Stimulated activated CD4-positive, alpha-beta T cell treated with anti-CD3 and anti-CD28 coated beads, Interleukin-4, amount 100 ng/mL, for 4 hours (primary cell): ENCODE results near the gene SFXN5.
A peak's percentile ranks its signal among the peaks of the same experiment; 100 is the strongest.
"Not testable (repeated sequence)": the region's sequence is repeated elsewhere in the genome, so short reads cannot be mapped to it uniquely, and the experiment has no call there.

Experiments used
- DNase-seq, 2 experiments: peaks; one replicate each; pipeline ENCODE4 v3.0.0-alpha.2; 2020

The SFXN5 gene

DNA sequence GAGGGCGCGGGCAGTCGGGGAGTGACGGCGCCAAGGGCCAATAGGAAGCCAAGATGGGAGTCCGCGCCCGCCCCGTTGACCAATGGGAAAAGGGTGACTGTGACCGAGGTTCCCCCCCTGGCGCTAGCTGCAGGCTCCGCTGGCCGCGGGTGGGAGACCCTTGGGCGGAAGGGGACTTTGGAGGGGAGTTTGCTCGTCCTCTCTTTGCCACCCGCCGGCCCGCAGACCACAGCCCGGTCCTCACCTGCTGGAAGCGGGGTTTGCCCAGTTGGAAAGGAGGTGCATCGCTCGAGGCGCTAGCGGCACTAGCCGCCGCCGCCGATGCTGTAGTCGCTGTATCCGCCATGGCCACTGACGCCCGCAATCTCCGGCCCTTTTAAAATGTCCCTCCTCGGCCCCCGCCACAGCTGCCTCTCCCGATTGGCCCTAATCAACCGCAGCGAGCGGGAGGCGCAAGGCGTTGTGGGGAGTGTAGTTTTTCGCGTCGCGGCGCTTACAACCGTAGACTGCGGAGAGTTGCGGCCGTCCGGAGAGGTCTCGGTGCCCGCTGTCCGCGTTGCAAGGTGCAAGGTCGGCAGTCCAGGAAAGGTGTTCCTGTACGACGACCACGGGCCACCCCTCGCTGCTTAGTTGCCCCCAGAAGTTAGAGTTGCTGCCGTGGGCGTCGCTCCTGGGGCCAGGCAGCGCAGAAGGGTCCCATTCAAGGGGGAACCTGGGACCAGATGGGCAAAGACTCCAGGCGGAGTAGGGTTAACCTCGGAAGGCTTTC, at the start of gene SFXN5:
Gene SFXN5, minus strand, starts transcription at position 353 of the 769 bp plus-strand sequence. Its CDS starts 7 bp downstream, at position 346.
- DNase-seq: peak; percentile 88 to 97

GRCh38 chr2:73119611-73120239, 48.2 kb upstream of the SFXN5 start:
- not testable (repeated sequence) for DNase-seq

DNA sequence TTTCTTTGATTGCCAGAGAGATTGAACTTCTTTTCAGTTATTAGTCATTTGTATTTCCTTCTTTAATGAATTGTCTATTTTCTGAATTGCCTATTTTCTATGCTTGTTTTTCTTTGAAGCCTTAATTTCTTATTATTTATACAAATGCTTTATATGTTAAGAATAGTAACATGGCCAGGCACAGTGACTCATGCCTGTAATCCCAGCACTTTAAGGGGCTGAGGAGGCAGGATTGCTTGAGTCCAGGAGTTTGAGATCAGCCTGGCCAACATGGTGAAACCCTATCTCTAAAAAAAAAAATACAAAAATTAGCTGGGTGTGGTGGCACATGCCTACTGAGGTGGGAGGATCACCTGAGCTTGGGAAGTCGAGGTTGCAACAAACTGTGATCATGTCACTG, 45.9 kb upstream of the SFXN5 start:
- no peak for DNase-seq

DNA sequence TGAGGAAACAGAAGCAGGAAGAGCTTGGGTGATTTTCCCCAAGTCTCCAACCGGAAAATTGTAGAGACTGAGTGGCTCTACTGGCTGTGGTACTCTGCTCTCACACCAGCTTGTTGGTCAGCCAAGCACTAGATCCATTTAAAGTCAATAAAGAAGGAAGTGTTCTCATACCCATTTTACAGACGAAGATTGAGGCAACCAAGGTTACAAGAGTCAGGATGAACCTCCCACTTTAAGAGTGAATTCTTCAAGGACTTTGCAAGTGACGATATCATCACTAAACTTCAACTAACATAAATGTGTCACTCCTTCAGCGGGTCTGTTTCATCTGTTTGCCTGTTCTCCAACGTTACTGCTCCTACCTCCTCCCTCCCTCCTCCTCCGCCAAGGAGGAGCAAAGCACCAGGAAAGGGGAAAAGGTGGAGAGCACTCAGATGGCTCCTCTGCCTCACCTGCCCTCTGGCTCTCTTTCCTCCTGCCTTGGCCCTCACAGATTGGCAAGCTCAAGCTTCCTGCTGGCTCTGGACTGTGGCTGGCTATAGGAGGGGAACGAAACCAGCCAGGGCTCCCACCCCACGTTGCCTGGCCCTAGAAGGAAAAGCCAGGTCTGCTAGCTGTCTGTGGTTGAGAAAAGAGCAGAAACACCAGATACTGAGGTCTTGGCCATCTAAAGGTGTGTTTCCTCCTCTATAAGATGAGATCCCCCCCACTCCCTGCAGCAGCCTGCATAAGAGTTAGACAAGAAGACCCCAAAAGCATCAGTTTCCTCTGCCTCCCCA, 44.9 kb upstream of the SFXN5 start:
- DNase-seq: no peak

DNA sequence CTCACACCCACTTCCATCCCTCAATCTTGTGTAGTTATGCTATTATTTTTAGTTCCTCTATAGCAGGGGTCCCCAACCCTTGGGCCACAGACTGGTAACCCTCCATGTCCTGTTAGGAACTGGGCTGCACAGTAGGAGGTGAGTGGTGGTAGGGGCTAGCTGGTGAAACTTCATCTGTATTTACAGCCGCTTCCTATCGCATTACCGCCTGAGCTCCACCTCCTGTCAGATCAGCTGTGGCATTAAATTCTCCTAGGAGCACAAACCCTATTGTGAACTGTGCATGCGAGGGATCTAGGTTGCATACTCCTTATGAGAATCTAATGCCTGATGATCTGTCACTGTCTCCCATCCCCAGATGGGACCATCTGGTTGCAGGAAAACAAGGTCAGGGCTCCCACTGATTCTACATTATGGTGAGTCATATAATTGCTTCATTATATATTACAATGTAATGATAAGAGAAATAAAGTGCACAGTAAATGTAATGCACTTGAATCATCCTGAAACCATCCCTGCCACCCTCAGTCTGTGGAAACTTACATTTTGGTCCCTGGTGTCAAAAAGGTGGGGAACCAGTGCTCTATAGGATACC, 42.9 kb upstream of the SFXN5 start:
- DNase-seq: no peak

- DNase-seq: peak; percentile 77 to 82
Measured at GRCh38 chr2:73112913-73113854, 41.7 kb upstream of the SFXN5 start, which contains the start of gene RAB11FIP5. Gene RAB11FIP5 (minus strand): TSS chr2:73112948. CDS start chr2:73112777, 171 bp downstream.

DNA sequence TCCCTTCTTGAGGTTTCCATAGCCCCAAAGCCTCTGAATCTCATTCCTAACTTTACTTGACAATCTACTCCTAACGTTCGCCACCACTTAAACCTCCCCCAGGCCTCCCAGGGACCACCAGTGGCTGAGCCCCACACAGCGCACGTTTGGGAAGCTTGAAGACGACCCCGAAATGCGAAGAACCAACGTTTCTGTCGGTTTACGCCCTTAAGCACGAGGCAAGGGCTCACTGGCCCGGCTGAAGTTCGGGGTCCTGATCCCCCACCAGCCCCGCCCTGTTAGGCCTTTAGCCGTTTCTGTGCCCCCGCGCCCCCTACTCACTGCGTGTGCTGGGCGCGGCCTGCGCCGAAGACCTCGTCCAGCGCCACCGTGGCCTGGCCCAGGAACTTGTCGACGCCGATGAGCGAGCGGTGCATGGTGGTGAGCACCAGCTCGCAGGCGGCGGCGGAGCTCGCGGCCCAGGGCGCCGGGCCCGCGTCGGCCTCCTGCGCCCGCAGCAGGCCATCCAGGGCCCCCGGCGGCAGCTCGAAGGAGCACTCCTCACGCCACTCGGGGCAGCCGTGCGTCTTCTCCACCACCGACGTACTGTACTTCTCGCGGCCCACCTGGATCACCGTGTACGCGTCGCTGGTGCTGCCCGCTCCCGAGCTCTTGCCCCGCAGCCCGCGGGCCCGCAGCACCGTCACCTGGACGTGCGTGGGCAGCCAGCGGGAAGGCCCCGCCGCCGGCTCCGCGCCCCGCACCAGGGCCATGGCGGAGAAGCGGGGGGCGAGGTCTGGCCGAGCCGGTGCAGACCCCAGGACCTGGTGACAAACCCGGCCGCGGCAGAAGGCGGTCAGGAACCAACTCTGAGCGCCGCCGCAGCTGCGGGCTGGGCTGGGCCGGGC, 40.8 kb upstream of the SFXN5 start:
- peak; percentile 11 to 19 for DNase-seq

DNA sequence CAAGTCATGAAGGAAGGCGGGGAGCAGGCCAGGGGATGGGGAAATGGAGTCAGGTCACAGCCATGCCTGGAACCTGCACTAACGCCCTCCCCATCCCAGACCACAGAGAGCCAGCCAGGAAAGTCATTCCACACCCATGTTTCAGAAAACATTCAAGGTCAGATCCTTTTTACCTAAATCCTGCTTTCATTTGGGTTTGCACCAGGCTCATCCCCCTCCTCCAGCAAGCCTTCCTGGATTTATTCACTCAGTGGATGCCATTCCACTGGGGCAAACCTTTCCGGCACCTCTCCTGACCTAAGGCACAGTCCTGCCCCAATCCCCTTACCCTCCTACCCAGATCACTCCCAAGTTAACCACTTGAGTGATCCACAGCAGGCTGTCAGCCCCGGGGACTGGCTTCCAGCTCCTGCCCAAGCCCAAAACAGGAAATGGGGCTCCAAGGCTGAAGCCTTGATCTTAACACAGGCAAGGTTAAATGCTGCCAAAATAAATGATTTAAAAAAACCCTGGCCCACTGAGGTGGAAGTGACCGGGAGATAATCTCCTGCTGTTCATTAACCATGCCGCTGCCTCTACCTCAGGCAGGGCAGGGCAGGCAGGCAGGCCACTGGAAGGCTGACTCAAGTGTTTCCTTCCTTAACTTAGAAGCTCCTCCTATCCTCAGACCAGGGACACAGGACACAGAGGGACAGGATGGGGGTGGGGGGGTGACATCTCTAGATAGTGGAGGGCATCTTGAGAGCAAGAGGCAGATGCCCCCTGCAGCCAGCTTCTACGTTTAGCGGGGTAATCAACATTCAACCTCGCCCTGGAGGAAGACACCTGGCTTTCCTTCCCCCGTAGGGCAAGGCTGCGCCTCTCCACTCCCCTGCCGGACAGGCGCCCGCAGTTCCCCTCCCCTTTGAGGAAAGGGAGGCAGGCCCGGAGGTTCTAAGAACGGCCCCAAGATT, 39.8 kb upstream of the SFXN5 start:
- no peak for DNase-seq

DNA sequence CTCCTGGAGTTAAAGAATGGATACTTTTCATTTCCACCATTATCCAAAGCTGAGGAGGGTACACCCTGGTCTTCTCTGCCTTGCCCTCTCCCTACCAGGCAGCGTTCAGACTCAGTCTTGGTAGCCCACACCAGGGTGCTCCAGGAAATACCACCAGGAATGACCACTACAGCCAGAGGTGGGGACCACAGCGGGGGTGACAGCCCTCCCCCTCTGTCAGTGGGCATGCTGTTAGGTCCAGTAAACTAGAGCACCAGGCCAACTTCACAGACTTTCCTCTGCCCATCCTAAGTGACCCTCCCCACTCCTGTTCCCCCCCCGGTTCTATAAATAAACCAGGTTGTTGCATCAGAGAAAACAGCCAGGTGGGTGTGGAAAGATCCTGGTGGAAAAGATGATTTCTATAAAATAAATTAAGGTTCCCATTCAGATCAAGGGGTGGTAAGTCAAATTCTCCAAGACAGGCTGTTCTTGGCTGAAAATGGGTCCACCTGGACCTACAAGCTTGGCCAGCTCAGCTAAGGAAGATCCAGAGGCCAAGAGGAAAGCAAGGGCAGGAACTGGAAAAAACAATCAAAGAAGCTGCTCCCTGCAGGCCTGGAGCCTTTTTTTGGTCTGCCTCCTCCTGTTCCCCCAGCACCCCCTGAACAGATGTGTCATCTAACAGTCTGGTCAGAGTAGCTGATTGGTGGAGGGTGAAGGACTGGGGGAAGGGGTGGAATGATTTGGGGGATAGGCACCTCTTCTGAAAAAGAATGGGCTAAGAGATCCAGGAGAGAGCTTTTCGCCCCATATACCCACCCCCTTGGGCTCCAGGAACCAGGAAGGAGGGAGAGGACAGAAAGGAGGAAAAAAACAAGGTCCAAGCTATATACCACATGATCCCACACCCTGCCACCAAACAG, 38.9 kb upstream of the SFXN5 start:
- DNase-seq: no peak

GRCh38 chr2:73109431-73110167, 38.1 kb upstream of the SFXN5 start:
- no peak for DNase-seq

DNA sequence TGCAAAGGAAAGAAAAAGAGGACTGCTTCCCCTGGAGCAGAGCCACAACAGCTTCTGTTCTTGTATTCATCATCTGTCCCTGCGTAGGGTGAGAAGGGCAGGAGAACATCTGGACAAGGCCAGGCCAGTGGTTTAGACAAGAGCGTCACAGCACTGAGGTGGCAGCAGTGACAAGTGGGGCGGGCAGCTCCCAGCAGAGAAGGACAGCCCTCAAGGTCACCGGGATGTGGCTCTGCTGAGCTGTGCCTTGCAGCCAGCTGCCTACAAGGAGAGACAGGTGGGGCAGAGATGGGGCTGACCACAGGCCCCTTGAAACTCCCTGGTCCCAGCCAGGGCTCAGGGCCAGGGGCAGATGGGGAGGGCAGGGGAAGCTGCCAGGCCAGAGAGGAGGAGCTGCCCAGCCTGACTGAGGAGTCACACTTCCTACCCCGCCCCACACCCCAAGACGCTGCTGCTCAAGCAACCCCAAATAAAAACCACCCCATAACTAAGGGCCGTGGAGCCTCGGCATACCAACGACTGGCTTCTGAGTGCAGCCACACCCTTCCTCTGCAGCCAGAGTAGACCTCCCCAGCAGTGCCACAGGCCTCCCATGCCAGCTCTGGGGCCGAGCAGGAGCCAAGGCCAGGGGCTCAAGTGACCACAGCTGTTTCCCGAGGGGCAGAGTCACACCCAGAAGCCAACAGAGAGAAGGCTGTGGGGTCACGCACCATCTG, 35.9 kb upstream of the SFXN5 start:
- DNase-seq: no peak

- DNase-seq: no peak
Measured at GRCh38 chr2:73106791-73107190, 35.3 kb upstream of the SFXN5 start.

DNA sequence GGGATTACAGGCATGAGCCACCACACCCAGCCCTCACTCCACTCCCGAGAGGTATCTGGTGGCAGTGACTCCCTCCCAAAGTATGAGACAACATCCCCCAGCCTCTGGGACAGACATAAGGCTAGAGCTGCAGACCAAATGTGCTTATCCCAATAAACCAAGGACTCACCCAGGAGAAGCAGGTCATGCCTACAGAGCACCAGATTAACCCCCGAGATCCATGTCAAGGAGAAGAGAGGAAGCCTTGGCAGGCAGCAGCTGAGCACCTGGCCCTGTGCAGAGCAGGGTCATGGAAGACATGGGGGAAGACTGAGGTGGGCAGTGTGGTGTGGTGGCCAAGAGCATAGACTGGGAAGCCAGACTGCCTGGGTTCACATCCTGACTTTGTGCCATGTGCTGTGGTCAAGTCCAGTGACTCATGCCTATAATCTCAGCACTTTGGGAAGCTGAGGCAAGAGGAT, 34.0 kb upstream of the SFXN5 start:
- DNase-seq: no peak

- DNase-seq: no peak
Measured at GRCh38 chr2:73104933-73105332, 33.4 kb upstream of the SFXN5 start.

- no peak for DNase-seq
Measured at GRCh38 chr2:73103018-73103542, 31.6 kb upstream of the SFXN5 start.

GRCh38 chr2:73101626-73102256, 30.2 kb upstream of the SFXN5 start:
- DNase-seq: no peak
